Activated naive CD4-positive, alpha-beta T cell treated with anti-CD3 and anti-CD28 coated beads, Interleukin-2, amount 50 U/mL, for 72 hours (primary cell): ENCODE results near the gene OSGIN1. TPM values are rescaled to one million over a fixed set of nuclear protein-coding genes. Genes with fewer than 3 reads are reported as not detected.
"Not testable (repeated sequence)": the region's sequence is repeated elsewhere in the genome, so short reads cannot be mapped to it uniquely, and the experiment has no call there.

Experiments
- ATAC-seq, 2 donors: fragments of 150-1000 bp; cut with Tn5 transposase; 2 replicates each; pipeline ENCODE4 v1.10.0; 2021; ENCODE audit warnings: mild to moderate bottlenecking in 2 of 2, moderate library complexity in 2 of 2
- DNase-seq, 2 donors: peaks; one replicate each; pipeline ENCODE4 v3.0.0; 2021 to 2022; ENCODE audit warnings: low spot score in 2 of 2
- H3K27ac Mint-ChIP-seq, 2 donors: one replicate each; pipeline ENCODE4 v1.8.0; 2022; ENCODE audit warnings: mild to moderate bottlenecking in 2 of 2, mixed read lengths in 2 of 2
- H3K36me3 Mint-ChIP-seq, 2 donors: one replicate each; pipeline ENCODE4 v1.8.0; 2022; ENCODE audit warnings: mixed read lengths in 2 of 2
- H3K9me3 Mint-ChIP-seq, 2 donors: one replicate each; pipeline ENCODE4 v1.8.0; 2022; ENCODE audit warnings: mixed read lengths in 2 of 2
- total RNA-seq, 2 donors: library from RNA; stranded (reverse); gene quantifications; one replicate each; pipeline ENCODE4 v1.2.3, GENCODE V29; 2022

The OSGIN1 gene
- total RNA-seq, 2 donors from 2014 or later, result 0.49 to 0.87 TPM

- Mint-ChIP-seq H3K9me3 (no peaks in the 10 kb centered on the region), H3K27ac (no peak overlapping the region), H3K36me3 (no peaks in the 10 kb centered on the region)
- ATAC-seq (no peak), DNase-seq (no peak)
Measured at GRCh38 chr16:83946781-83947566, 6.1 kb upstream of the OSGIN1 start.

- H3K27ac Mint-ChIP-seq, result no peak overlapping the region
- no peaks in the 10 kb centered on the region for H3K9me3 Mint-ChIP-seq
- H3K36me3 Mint-ChIP-seq, result no peaks in the 10 kb centered on the region
- ATAC-seq (no peak), DNase-seq (no peak)
Measured at GRCh38 chr16:83947642-83948234, 5.3 kb upstream of the OSGIN1 start.

GRCh38 chr16:83948914-83949723 is 3.9 kb upstream of the OSGIN1 start:
- Mint-ChIP-seq H3K27ac (no peak overlapping the region), H3K9me3 (no peaks in the 10 kb centered on the region), H3K36me3 (no peaks in the 10 kb centered on the region)
- DNase-seq, result no peak
- ATAC-seq, result no peak

GRCh38 chr16:83949724-83950001 is 3.4 kb upstream of the OSGIN1 start:
- no peaks in the 10 kb centered on the region for H3K9me3 Mint-ChIP-seq
- no peak for ATAC-seq
- H3K27ac Mint-ChIP-seq, result no peak overlapping the region
- H3K36me3 Mint-ChIP-seq, result no peaks in the 10 kb centered on the region
- no peak for DNase-seq

GRCh38 chr16:83950862-83951399 is 2.1 kb upstream of the OSGIN1 start:
- DNase-seq, H3K9me3 Mint-ChIP-seq, H3K27ac Mint-ChIP-seq, H3K36me3 Mint-ChIP-seq, ATAC-seq: not testable (repeated sequence)

- DNase-seq, result no peak
Measured at GRCh38 chr16:83951544-83951943, 1.5 kb upstream of the OSGIN1 start.

GRCh38 chr16:83952587-83952939 is 477 bp upstream of the OSGIN1 start:
- no peaks in the 10 kb centered on the region for H3K36me3 Mint-ChIP-seq
- no peaks in the 10 kb centered on the region for H3K9me3 Mint-ChIP-seq
- H3K27ac Mint-ChIP-seq, result peak overlapping the region in 1 of 2 donors; percentile 85
- DNase-seq, result peak in 1 of 2 donors; percentile 16
- ATAC-seq, result no peak

More at GRCh38 chr16:83951544-83951943, 1.5 kb upstream of the OSGIN1 start:
- Mint-ChIP-seq H3K27ac (no peak overlapping the region), H3K9me3 (no peaks in the 10 kb centered on the region), H3K36me3 (no peaks in the 10 kb centered on the region)
- no peak for ATAC-seq

GRCh38 chr16:83953796-83954576 is 946 bp downstream of the OSGIN1 start:
- no peak overlapping the region for H3K27ac Mint-ChIP-seq
- ATAC-seq (peak in 1 of 2 donors; percentile 46), DNase-seq (peak in 1 of 2 donors; percentile 18)
- H3K36me3 Mint-ChIP-seq, result no peaks in the 10 kb centered on the region
- H3K9me3 Mint-ChIP-seq, result no peaks in the 10 kb centered on the region

GRCh38 chr16:83954577-83955016 is 1.6 kb downstream of the OSGIN1 start:
- no peaks in the 10 kb centered on the region for H3K36me3 Mint-ChIP-seq
- no peak for ATAC-seq

GRCh38 chr16:83955218-83956130 is 2.4 kb downstream of the OSGIN1 start:
- Mint-ChIP-seq H3K27ac (no peak overlapping the region), H3K36me3 (no peaks in the 10 kb centered on the region), H3K9me3 (no peaks in the 10 kb centered on the region)
- no peak for ATAC-seq
- DNase-seq, result no peak

More at GRCh38 chr16:83954577-83955016, 1.6 kb downstream of the OSGIN1 start:
- H3K27ac Mint-ChIP-seq, result no peak overlapping the region
- H3K9me3 Mint-ChIP-seq, result no peaks in the 10 kb centered on the region
- DNase-seq, result no peak

GRCh38 chr16:83956336-83957289 is 3.6 kb downstream of the OSGIN1 start:
- Mint-ChIP-seq H3K36me3 (no peaks in the 10 kb centered on the region), H3K9me3 (no peaks in the 10 kb centered on the region), H3K27ac (peak overlapping the region in 1 of 2 donors; percentile 17)
- DNase-seq (peak; percentile 77 to 84), ATAC-seq (peak; percentile 50 to 61)

GRCh38 chr16:83957296-83957855 is 4.3 kb downstream of the OSGIN1 start:
- ATAC-seq (no peak), DNase-seq (no peak)
- no peaks in the 10 kb centered on the region for H3K36me3 Mint-ChIP-seq
- peak overlapping the region in 1 of 2 donors; percentile 17 for H3K27ac Mint-ChIP-seq
- no peaks in the 10 kb centered on the region for H3K9me3 Mint-ChIP-seq

- DNase-seq, result no peak
Measured at GRCh38 chr16:83958137-83958845, 5.3 kb downstream of the OSGIN1 start.

More at GRCh38 chr16:83958137-83958845, 5.3 kb downstream of the OSGIN1 start:
- H3K9me3 Mint-ChIP-seq, result no peaks in the 10 kb centered on the region
- no peak overlapping the region for H3K27ac Mint-ChIP-seq
- ATAC-seq, result no peak
- H3K36me3 Mint-ChIP-seq, result no peaks in the 10 kb centered on the region
